NCI-H524 treated with DMSO at 0.1 percent for 48 hours (cell line): Measurements from ENCODE around the gene KRTAP10-6.
"Not testable (repeated sequence)": the region's sequence is repeated elsewhere in the genome, so short reads cannot be mapped to it uniquely, and the experiment has no call there.

Experiments
- DNase-seq: peaks from one replicate; lab custom pipeline; 2025; lab: John Stamatoyannopoulos, UW

Gene KRTAP10-6

GRCh38 chr21:44592446-44593311 is at the start of gene KRTAP10-6:
Gene KRTAP10-6 (minus strand): TSS chr21:44592505. CDS start chr21:44592484, 21 bp downstream.
- DNase-seq, result no peak

- no peak for DNase-seq
These were observed 48.5 kb upstream of the KRTAP10-6 start for GRCh38 chr21:44640761-44641160.

- DNase-seq, result no peak
These were observed 47.0 kb upstream of the KRTAP10-6 start for GRCh38 chr21:44639331-44639655.

DNA sequence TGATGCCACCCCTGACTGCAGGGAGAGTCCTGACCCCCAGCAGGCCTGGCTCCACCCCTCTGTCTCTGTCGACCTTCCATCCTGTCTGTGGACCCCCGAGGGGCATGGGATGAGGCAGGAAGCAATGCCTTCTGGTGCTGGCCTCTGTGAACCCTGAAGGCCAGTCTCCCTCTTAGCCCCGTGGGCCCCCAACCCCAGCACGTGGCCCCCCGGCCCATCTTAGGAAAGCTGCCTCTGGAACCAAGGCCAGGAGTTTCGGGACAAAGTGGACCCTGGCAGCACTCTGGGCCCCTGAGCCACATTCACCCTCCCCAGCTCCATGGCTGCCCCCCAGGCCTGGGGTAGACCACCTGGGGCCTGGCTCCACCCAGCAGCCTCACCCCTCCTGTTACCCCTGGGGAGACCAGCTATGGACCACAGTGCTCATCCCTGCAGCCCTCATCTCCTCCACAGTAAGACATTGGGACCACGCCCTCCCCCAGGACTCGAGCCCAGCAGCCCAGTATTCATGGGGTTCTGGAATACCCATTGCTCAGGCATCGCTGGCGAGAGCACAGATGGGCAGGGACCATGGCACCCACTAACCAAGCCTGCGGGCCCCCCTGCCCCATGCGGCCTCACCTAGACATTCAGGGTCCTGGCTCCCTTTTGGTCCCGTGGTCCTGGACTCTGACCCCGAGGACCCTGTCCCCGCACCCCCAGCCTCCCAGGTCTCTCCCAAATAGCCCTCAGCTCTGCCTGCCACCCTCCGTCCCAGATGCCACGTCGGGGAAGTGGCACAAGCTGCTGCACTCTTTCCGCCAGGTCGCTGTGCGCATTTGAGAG is 46.4 kb upstream of the KRTAP10-6 start:
- not testable (repeated sequence) for DNase-seq

- DNase-seq, result not testable (repeated sequence)
These were observed 45.6 kb upstream of the KRTAP10-6 start for GRCh38 chr21:44637851-44638348.

GRCh38 chr21:44637018-44637850 is 44.9 kb upstream of the KRTAP10-6 start, which contains the start of gene KRTAP10-10:
Gene KRTAP10-10 (plus strand): TSS chr21:44637356. CDS start chr21:44637418, 62 bp downstream.
- no peak for DNase-seq

GRCh38 chr21:44636209-44637017 is 44.1 kb upstream of the KRTAP10-6 start:
- no peak for DNase-seq

DNA sequence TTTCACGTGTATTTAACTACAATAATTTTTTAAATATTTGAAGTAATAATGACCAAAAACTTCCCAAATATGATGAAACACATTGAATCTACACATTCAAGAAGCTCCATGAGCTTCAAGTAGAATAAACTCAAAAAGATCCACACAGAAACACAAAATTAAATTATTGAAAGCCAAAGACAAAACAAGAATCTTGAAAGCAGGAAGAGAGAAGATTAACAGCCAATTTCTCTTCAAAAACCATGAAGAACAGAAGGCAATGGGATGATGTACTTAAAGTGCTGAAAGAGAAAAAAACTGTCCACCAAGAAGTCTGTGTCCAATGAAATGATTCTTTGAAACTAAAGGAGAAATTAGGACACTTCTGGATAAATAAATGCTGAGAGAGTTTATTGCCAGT is 39.8 kb upstream of the KRTAP10-6 start:
- DNase-seq, result no peak

DNA sequence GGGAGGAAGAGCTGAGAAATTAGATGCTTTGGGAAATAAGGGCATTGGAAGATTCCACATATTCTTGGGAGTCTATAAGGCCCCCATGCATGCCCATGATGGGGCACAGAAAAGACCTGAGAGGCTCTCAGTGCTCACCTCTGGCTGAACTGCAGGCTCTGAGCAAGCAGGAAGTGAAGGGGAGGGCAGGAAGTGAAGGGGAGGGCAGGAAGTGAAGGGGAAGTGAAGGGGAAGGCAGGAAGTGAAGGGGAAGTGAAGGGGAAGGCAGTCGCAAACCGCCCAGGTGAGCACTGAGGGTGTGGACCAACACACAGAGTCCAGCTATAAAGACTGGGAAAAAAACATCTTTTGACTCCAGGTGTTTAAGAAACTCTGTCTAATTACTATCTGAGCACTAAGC is 38.1 kb upstream of the KRTAP10-6 start:
- no peak for DNase-seq

DNA sequence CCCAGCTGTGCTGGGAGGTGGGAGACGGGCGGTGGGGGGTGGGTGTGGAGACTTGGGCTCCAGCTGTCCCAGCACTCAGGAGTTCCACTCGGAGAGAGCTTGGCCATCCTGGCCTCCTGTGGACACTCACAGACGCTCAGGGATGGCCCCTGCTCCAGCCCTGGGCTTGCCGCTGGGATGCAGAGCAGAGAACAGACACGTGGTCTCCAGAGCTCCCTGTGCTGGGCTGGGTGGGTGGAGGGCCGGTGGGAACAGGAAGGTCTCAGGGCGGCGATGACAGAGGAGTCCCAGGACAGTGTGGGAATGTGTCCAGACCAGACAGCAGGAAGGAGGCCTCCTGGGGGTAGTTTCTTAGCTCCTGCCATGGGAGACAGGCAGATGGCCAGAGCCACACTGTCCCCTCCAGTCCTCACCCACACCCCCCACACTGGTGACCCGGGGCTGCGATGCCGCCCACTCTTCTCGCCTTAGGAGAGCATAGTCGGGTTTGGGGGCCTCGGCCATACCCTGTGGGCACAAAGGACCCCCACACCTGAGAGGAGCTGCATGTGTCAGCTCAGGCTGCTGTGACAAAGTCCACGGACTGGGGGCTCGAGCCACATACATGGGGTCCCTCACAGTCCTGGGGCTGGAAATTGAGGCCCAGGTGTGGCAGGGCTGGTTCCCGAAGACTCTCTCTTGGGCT is 36.5 kb upstream of the KRTAP10-6 start:
- DNase-seq, result no peak

DNA sequence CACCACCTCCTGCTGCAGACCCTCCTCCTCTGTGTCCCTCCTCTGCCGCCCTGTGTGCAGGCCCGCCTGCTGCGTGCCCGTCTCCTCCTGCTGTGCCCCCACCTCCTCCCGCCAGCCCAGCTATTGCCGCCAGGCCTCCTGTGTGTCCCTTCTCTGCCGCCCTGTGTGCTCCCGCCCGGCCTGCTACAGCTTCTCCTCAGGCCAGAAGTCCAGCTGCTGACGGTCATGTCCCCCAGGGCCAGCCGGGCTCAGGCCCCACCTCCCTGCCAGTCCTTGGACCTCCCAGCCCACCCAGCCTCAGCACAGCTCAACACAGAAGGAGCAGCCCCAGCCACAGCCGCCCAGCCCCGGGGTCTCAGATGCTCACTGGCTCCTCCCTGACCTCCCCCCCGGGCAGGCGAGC is 35.5 kb upstream of the KRTAP10-6 start:
- DNase-seq, result not testable (repeated sequence)

GRCh38 chr21:44627181-44627822 is 35.0 kb upstream of the KRTAP10-6 start:
- DNase-seq, result not testable (repeated sequence)

DNA sequence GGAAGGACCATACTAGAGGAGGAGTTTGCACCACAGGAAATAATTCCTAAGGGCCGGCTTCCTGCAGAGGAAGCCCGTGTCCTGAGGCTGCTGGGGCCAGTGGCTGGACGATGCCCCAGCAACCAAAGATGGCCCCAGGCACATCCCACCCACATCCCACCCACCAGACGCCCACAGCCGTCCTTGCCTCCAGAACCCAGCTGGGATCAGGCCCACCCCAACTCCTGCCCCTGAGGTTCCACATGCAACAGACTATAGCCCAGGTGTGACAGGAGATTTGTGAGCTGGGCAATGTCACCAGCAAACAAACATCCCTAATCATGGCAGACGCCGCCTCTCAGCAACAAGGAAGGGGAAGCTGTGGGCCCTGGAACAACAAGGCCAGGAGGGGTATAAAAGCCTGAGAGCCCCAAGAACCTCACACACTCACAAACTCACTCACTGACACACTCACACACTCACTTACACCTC is 34.4 kb upstream of the KRTAP10-6 start, which contains the start of gene KRTAP10-9:
Gene KRTAP10-9, plus strand, starts transcription at position 421 of the 471 bp plus-strand sequence. CDS start 79 bp downstream, outside the sequence.
- DNase-seq, result no peak

DNA sequence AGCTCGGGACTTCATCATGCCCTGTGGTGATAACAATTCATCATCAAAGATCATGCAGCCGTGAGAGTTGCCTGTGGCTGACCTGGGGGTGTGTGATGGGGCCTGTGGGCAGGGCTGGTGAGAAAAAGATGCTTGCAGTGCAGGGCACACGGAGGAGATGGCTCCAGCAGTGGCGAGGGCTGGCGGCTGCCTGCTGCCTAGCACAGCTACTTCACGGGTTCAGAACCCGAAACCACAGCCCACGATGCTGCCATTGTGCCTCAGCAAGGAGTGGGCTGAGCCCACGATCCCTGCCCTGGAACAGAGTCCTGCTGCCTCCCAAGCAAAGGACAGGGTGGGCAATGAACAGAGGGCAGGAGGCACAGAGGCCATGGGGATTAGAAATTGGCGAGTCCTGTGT is 34.0 kb upstream of the KRTAP10-6 start:
- DNase-seq, result no peak

- no peak for DNase-seq
These were observed 33.5 kb upstream of the KRTAP10-6 start for GRCh38 chr21:44625756-44626155.

GRCh38 chr21:44623575-44623974 is 31.3 kb upstream of the KRTAP10-6 start:
- no peak for DNase-seq

DNA sequence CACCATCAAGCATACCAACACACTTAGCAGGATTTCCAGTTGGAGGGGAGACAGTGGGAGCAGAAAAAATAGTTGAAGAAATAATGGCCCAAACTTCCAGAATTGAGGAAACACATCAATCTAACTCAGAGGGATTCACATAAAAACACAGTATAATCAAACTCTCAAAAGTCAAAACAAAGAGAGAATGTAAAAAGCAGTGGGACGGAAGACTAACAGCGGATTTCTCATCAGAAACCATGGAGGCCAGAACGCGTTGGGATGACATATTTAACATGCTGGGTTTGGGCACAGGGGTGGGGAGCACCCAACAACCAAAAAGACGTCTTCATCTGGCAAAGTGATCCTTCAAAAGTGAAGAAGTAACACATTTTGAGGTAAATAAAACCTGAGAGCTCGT is 27.6 kb upstream of the KRTAP10-6 start:
- no peak for DNase-seq

DNA sequence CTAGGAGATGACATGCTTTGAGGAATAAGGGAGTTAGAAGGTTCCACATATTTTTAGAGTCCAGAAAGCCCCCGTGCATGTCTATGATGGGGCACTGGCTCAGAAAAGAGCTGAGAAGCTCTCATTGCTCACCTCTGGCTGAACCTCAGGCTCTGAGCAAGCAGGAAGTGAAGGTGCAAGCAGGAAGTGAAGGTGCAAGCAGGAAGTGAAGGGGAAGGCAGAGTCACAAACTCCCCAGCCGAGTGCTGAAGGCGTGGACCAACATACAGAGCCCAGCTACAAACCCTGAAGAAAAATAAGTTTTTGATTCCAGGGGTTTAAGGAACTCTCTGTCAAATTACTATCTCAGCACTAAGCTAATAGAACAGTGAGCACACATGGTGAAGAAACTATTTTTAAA is 26.6 kb upstream of the KRTAP10-6 start:
- DNase-seq, result no peak

GRCh38 chr21:44618504-44618903 is 26.2 kb upstream of the KRTAP10-6 start:
- DNase-seq, result no peak

DNA sequence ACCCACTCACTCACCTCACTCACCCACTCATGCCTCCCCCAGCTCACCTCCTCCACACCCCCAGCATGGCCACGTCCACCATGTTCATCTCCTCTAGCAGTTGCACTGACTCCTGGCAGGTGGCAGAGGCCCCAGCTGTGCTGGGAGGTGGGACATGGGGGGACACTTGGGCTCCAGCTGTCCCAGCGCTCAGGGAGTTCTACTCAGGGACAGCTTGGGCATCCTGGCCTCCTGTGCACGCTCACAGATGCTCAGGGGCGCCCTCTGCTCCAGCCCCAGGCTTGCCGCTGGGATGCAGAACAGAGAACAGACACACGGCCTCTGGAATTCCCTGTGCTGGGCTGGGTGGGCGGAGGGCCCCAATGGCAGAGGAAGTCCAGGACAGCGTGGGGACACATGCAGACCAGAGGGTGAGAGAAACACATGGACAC is 24.8 kb upstream of the KRTAP10-6 start:
- DNase-seq, result peak; percentile 51
